ENCODE results near the gene CD9. TPM values are rescaled to one million over a fixed set of nuclear protein-coding genes. Genes with fewer than 3 reads are reported as not detected.
"Not testable (repeated sequence)": the region's sequence is repeated elsewhere in the genome, so short reads cannot be mapped to it uniquely, and the experiment has no call there.

Gene CD9
- total RNA-seq, 6 donors from 2014 or later, result 96.4 to 716 (median 484) TPM

DNA sequence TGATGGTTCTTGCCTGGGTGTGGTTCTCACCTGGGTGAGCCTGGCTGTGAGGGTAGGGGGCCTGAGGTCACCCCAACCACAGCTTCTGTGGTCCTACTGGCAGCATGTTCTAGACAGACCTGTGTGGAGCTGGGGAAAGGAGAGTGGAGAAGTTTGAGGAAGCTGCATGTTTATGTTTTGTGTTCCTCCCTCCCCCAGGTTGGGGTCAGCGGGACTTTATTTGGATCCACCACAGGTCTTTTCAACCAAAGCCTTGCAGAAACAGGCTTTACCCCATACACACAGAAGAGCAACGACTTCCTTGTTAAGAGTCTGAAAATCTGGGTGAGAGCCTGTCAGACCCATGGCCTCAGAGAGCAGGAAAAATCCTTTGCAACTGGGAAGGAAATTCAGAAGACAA is 5.6 kb downstream of the CD9 start:
- Histone ChIP-seq H3K4me3 (no peak overlapping the region), H3K4me1 (peaks cover 30 to 89% (median 86%) of the 10 kb centered on the region in 4 donors), H3K27ac (peak overlapping the region; percentile 18 to 92 (median 48)), H3K36me3 (peaks cover 0 to 7% (median 0%) of the 10 kb centered on the region in 4 donors), H3K27me3 (peaks cover 0 to 7% (median 0%) of the 10 kb centered on the region in 4 donors), H3K9me3 (no peaks in the 10 kb centered on the region)
- TF ChIP-seq EP300 (IDR thresholded peaks at IDR 0.05) (no peak), POLR2AphosphoS5 (IDR thresholded peaks at IDR 0.05) (no peak), POLR2A (IDR thresholded peaks at IDR 0.05) (no peak)
- TF ChIP-seq, protein P1, sequence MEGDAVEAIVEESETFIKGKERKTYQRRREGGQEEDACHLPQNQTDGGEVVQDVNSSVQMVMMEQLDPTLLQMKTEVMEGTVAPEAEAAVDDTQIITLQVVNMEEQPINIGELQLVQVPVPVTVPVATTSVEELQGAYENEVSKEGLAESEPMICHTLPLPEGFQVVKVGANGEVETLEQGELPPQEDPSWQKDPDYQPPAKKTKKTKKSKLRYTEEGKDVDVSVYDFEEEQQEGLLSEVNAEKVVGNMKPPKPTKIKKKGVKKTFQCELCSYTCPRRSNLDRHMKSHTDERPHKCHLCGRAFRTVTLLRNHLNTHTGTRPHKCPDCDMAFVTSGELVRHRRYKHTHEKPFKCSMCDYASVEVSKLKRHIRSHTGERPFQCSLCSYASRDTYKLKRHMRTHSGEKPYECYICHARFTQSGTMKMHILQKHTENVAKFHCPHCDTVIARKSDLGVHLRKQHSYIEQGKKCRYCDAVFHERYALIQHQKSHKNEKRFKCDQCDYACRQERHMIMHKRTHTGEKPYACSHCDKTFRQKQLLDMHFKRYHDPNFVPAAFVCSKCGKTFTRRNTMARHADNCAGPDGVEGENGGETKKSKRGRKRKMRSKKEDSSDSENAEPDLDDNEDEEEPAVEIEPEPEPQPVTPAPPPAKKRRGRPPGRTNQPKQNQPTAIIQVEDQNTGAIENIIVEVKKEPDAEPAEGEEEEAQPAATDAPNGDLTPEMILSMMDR (IDR thresholded peaks at IDR 0.05), result no peak
- ATAC-seq (ENCODE audit: low FRiP score in 2 of 2), result no peak
- no peak for DNase-seq
- WGBS, 2 donors, result 33 to 37% methylated on average over 2 of the region's 2 CpGs

DNA sequence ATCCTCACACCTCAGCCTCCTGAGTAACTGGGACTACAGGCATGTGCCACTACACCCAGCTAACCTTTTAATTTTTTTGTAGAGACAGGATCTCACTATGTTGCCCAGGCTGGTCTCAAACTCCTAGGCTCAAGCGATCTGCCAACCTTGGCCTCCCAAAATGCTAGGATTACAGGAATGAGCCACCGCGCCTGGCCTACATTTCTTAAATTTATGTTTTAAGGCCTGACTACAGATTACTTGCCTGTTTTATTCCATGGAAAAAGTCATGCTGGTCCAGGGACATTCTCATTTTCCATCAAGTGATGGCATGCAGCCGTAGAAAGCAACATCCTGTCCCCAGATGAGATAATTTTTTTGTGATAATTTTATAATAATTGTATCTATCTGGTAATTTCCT is 6.1 kb downstream of the CD9 start:
- H3K9me3 ChIP-seq, result no peaks in the 10 kb centered on the region
- peaks cover 30 to 92% (median 84%) of the 10 kb centered on the region in 4 donors for H3K4me1 ChIP-seq
- no peak overlapping the region for H3K4me3 ChIP-seq
- H3K36me3 ChIP-seq, result peaks cover 0 to 7% (median 0%) of the 10 kb centered on the region in 4 donors
- peaks cover 0 to under 1% (median 0%) of the 10 kb centered on the region in 4 donors for H3K27me3 ChIP-seq
- no peak for TF ChIP-seq POLR2A (IDR thresholded peaks at IDR 0.05)
- no peak for TF ChIP-seq POLR2AphosphoS5 (IDR thresholded peaks at IDR 0.05)
- TF ChIP-seq, protein P1 (IDR thresholded peaks at IDR 0.05), result no peak
- no peak for TF ChIP-seq EP300 (IDR thresholded peaks at IDR 0.05)
- WGBS, 2 donors, result 85 to 92% methylated on average over 4 of the region's 4 CpGs
- no peak for ATAC-seq (ENCODE audit: low FRiP score in 2 of 2)
- no peak for DNase-seq
- peak overlapping the region; percentile 18 to 92 (median 31) for H3K27ac ChIP-seq

DNA sequence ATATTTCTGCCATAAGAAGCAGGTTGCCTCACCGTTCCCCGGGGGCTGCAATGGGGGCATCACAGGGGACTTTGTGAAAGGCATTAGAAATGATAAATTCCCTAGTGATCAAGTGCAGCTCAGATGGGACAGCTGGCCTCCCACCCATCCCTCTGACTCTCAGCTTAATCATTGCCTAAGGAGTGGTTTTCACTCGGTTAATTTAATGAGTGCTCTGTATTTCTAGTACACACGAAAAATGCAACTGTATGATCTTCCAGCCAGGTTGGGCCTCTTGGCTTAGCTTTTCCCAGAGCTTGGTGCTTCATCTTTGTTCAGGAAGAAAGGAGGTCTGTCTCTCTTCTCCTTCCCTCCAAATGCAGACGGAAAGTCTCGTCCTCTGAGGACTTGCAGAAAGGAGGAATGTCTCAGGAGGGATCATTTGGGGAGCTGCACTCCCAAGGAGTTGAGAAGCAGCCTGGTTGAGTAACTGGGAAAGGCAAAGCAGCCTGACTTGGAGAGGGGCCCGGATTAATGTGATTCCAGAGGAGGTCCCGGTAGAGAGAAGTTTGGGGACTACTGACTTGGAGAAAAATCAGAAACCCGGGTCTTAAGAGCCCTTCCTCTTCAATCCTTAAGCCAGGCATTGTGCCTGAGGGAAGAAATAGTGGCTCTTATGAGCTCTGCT is 7.2 kb downstream of the CD9 start:
- H3K36me3 ChIP-seq, result peaks cover 3 to 18% (median 9%) of the 10 kb centered on the region in 4 donors
- H3K27ac ChIP-seq, result peak overlapping the region; percentile 11 to 92 (median 64)
- WGBS, 2 donors, result 46 to 67% methylated on average over 9 of the region's 9 CpGs
- DNase-seq (no peak), ATAC-seq (ENCODE audit: low FRiP score in 2 of 2) (no peak)
- peaks cover 30 to 89% (median 79%) of the 10 kb centered on the region in 4 donors for H3K4me1 ChIP-seq
- no peak for TF ChIP-seq EP300 (IDR thresholded peaks at IDR 0.05)
- TF ChIP-seq POLR2AphosphoS5 (IDR thresholded peaks at IDR 0.05), result no peak
- TF ChIP-seq POLR2A (IDR thresholded peaks at IDR 0.05), result no peak
- TF ChIP-seq, protein P1 (IDR thresholded peaks at IDR 0.05), result no peak
- no peaks in the 10 kb centered on the region for H3K27me3 ChIP-seq
- no peaks in the 10 kb centered on the region for H3K9me3 ChIP-seq
- H3K4me3 ChIP-seq, result no peak overlapping the region

DNA sequence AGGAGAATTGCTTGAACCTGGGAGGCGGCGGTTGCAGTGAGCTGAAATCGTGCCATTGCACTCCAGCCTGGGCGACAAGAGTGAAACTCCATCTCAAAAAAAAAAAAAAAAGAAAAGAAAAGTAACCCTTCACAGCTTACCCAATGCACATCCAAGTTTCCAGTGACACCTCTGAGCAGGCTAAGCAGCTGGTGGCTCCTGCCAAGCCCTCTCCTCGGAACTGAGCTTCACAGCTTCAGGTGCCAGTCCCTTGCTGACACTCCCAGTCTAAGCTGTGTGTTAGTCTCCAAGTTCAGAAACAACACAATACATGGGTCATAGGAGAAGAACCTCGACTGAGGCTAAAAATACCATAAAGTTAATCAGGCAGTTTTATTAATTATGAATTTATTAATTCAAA is 7.9 kb downstream of the CD9 start:
- Histone ChIP-seq H3K27ac (peak overlapping the region in 3 of 4 donors; percentile 60 to 92 (median 69)), H3K4me1 (peaks cover 27 to 84% (median 72%) of the 10 kb centered on the region in 4 donors), H3K9me3 (no peaks in the 10 kb centered on the region), H3K36me3 (peaks cover 3 to 18% (median 10%) of the 10 kb centered on the region in 4 donors), H3K4me3 (no peak overlapping the region), H3K27me3 (no peaks in the 10 kb centered on the region)
- ATAC-seq (ENCODE audit: low FRiP score in 2 of 2) (peak in 1 of 2 donors; percentile 39), DNase-seq (peak in 1 of 2 donors; percentile 61)
- TF ChIP-seq, protein P1 (IDR thresholded peaks at IDR 0.05), result no peak
- TF ChIP-seq POLR2A (IDR thresholded peaks at IDR 0.05) (no peak), EP300 (IDR thresholded peaks at IDR 0.05) (no peak), POLR2AphosphoS5 (IDR thresholded peaks at IDR 0.05) (no peak)
- WGBS, 2 donors, result 68 to 72% methylated on average over 6 of the region's 6 CpGs

DNA sequence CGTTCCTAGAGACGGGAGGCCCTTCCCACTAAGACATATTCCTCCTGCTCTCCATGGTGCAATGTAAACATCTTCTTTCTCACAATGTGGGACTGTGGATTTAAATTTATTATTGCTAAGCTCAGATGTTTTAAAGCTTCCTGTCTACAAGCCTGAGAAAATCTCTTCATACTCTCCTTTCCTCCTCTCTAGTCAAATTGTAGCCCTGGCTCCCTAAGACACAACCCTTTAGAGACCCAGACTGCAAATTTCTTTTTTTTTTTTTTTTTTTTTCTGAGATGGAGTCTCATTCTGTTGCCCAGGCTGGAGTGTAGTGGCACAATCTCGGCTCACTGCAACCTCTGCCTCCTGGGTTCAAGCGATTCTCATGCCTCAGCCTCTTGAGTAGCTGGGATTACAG is 9.2 kb downstream of the CD9 start:
- H3K27me3 ChIP-seq; ATAC-seq (ENCODE audit: low FRiP score in 2 of 2); H3K9me3 ChIP-seq; DNase-seq; H3K4me3 ChIP-seq: not testable (repeated sequence)
- WGBS, 2 donors, result 87 to 96% methylated on average over 4 of the region's 4 CpGs
- peak overlapping the region in 2 of 4 donors; percentile 24 to 69 for H3K27ac ChIP-seq
- H3K36me3 ChIP-seq, result peaks cover 3 to 18% (median 10%) of the 10 kb centered on the region in 4 donors
- H3K4me1 ChIP-seq, result peaks cover 22 to 75% (median 61%) of the 10 kb centered on the region in 4 donors
